ENCODE results near the gene PCDH9. TPM values are rescaled to one million over a fixed set of nuclear protein-coding genes. Genes with fewer than 3 reads are reported as not detected.

The PCDH9 gene
- total and polyA plus RNA-seq, 10 of the 15 experiments (the other 5 are each of a cell fraction or from before 2014, with no cell fraction given) = 0.02 to 2.3 (median 0.05) TPM; not detected in 1

DNA sequence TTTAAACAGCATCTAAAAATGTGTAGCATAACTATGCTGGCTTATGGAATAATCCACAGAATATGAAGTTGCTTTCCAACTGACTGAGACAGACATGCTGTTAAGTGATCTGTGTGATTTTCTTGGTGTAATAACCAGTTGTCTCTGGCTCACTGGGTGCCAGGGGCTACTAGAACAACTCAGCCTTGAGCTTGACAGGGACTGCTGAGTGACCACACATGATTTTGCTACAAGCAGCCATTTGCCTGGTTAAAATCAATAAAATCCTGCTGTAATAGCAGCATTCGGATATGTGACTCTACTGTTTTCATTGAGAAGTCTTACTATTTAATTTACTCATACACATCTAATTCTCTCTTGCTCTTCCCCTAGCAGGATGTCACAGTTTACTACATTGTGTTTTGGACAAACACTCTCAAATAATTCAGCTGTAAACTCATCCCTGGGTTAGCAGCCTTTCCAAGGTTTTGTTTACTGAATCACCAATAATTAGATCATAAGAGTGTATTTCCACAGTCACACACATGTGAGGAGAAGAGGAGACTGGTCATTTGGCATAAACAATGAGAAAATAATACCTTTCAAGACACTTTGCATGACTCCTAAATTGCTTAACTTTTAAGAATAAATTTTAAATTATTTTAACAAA is 426.2 kb downstream of the PCDH9 start:
- ATAC-seq (no peak), DNase-seq (ENCODE audit: low read depth, low spot score) (no peak), FAIRE-seq (no peak)
- H4K20me1 ChIP-seq (ENCODE audit: control insufficient read depth, insufficient read depth) = no peaks in the 10 kb centered on the region
- intact Hi-C loops (cut with micrococcal nuclease; ENCODE audit: unreplicated experiment) (no loop called here), in situ Hi-C loops (cut with MboI) (no loop called here)
- RAD21 ChIA-PET (ENCODE audit: unreplicated experiment) = no interaction called here
- H3K36me3 ChIP-seq (ENCODE audit: control insufficient read depth in 2 of 2, insufficient read depth in 2 of 2, low read length in 1 of 2) = no peaks in the 10 kb centered on the region
- no peak overlapping the region for H3K9ac ChIP-seq (ENCODE audit: control insufficient read depth, insufficient read depth, low read length)
- no peak overlapping the region for H3K27ac ChIP-seq (ENCODE audit: control insufficient read depth, insufficient read depth)
- CTCF ChIA-PET = no interaction called here
- H3K4me1 ChIP-seq (ENCODE audit: control insufficient read depth, insufficient read depth, low read length) = no peaks in the 10 kb centered on the region
- H3K4me2 ChIP-seq (ENCODE audit: control insufficient read depth, insufficient read depth) = no peak overlapping the region
- no peaks in the 10 kb centered on the region for H3K27me3 ChIP-seq (replicated peaks in 1 of 2; ENCODE audit: control insufficient read depth in 2 of 2, insufficient read depth in 2 of 2, low read length in 1 of 2)
- SMC1A ChIA-PET (ENCODE audit: uncharacterized antibody, unreplicated experiment) = no interaction called here
- POLR2A ChIA-PET = no interaction called here
- no peaks in the 10 kb centered on the region for H3K79me2 ChIP-seq (ENCODE audit: control insufficient read depth, insufficient read depth, low read length)
- TF ChIP-seq PAX8 (IDR thresholded peaks at IDR 0.05) (no peak), RAD21 (IDR thresholded peaks at IDR 0.05; ENCODE audit: insufficient read depth, low read depth, low read length) (no peak), FOS (IDR thresholded peaks at IDR 0.05; ENCODE audit: borderline replicate concordance, extremely low read depth, insufficient read length) (no peak), ZZZ3 (IDR thresholded peaks at IDR 0.05; ENCODE audit: control insufficient read depth, insufficient read length, low read depth) (no peak), NRF1 (conservative IDR thresholded peaks at IDR 0.05; ENCODE audit: low read depth, low read length) (no peak), NFYA (IDR thresholded peaks at IDR 0.05; ENCODE audit: borderline replicate concordance, low read depth, low read length) (no peak), ZNF217 (IDR thresholded peaks at IDR 0.05) (no peak)
- TF ChIP-seq, protein P1, sequence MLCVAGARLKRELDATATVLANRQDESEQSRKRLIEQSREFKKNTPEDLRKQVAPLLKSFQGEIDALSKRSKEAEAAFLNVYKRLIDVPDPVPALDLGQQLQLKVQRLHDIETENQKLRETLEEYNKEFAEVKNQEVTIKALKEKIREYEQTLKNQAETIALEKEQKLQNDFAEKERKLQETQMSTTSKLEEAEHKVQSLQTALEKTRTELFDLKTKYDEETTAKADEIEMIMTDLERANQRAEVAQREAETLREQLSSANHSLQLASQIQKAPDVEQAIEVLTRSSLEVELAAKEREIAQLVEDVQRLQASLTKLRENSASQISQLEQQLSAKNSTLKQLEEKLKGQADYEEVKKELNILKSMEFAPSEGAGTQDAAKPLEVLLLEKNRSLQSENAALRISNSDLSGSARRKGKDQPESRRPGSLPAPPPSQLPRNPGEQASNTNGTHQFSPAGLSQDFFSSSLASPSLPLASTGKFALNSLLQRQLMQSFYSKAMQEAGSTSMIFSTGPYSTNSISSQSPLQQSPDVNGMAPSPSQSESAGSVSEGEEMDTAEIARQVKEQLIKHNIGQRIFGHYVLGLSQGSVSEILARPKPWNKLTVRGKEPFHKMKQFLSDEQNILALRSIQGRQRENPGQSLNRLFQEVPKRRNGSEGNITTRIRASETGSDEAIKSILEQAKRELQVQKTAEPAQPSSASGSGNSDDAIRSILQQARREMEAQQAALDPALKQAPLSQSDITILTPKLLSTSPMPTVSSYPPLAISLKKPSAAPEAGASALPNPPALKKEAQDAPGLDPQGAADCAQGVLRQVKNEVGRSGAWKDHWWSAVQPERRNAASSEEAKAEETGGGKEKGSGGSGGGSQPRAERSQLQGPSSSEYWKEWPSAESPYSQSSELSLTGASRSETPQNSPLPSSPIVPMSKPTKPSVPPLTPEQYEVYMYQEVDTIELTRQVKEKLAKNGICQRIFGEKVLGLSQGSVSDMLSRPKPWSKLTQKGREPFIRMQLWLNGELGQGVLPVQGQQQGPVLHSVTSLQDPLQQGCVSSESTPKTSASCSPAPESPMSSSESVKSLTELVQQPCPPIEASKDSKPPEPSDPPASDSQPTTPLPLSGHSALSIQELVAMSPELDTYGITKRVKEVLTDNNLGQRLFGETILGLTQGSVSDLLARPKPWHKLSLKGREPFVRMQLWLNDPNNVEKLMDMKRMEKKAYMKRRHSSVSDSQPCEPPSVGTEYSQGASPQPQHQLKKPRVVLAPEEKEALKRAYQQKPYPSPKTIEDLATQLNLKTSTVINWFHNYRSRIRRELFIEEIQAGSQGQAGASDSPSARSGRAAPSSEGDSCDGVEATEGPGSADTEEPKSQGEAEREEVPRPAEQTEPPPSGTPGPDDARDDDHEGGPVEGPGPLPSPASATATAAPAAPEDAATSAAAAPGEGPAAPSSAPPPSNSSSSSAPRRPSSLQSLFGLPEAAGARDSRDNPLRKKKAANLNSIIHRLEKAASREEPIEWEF (IDR thresholded peaks at IDR 0.05; ENCODE audit: insufficient replicate concordance, low read depth, low read length) = no peak
- TF ChIP-seq, protein P2, sequence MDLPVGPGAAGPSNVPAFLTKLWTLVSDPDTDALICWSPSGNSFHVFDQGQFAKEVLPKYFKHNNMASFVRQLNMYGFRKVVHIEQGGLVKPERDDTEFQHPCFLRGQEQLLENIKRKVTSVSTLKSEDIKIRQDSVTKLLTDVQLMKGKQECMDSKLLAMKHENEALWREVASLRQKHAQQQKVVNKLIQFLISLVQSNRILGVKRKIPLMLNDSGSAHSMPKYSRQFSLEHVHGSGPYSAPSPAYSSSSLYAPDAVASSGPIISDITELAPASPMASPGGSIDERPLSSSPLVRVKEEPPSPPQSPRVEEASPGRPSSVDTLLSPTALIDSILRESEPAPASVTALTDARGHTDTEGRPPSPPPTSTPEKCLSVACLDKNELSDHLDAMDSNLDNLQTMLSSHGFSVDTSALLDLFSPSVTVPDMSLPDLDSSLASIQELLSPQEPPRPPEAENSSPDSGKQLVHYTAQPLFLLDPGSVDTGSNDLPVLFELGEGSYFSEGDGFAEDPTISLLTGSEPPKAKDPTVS (IDR thresholded peaks at IDR 0.05; ENCODE audit: low read depth, low read length) = no peak
- TF ChIP-seq, protein P3, sequence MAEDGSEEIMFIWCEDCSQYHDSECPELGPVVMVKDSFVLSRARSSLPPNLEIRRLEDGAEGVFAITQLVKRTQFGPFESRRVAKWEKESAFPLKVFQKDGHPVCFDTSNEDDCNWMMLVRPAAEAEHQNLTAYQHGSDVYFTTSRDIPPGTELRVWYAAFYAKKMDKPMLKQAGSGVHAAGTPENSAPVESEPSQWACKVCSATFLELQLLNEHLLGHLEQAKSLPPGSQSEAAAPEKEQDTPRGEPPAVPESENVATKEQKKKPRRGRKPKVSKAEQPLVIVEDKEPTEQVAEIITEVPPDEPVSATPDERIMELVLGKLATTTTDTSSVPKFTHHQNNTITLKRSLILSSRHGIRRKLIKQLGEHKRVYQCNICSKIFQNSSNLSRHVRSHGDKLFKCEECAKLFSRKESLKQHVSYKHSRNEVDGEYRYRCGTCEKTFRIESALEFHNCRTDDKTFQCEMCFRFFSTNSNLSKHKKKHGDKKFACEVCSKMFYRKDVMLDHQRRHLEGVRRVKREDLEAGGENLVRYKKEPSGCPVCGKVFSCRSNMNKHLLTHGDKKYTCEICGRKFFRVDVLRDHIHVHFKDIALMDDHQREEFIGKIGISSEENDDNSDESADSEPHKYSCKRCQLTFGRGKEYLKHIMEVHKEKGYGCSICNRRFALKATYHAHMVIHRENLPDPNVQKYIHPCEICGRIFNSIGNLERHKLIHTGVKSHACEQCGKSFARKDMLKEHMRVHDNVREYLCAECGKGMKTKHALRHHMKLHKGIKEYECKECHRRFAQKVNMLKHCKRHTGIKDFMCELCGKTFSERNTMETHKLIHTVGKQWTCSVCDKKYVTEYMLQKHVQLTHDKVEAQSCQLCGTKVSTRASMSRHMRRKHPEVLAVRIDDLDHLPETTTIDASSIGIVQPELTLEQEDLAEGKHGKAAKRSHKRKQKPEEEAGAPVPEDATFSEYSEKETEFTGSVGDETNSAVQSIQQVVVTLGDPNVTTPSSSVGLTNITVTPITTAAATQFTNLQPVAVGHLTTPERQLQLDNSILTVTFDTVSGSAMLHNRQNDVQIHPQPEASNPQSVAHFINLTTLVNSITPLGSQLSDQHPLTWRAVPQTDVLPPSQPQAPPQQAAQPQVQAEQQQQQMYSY (CRISPR knock-in tag; IDR thresholded peaks at IDR 0.05) = no peak
- 0% methylated on average over 1 of the region's 1 CpG for WGBS (ENCODE audit: insufficient coverage, insufficient replicate concordance, low lambda C conversion rate, missing lambda C conversion rate)
- H2AFZ ChIP-seq (ENCODE audit: control insufficient read depth, low read depth, low read length) = no peak overlapping the region
- no peaks in the 10 kb centered on the region for H3K9me3 ChIP-seq (replicated peaks; ENCODE audit: control insufficient read depth, insufficient read depth, low read length)
- no TSS peak for BruUV-seq (replicated peaks)
- no peak overlapping the region for H3K4me3 ChIP-seq
